Colonic mucosa (tissue), 4 donors: ENCODE measurements around the gene MAP7D2. TPM values are rescaled to one million over a fixed set of nuclear protein-coding genes. Genes with fewer than 3 reads are reported as not detected.

Experiments
- DNase-seq: peaks from one replicate; pipeline ENCODE4 v3.0.0-alpha.2; 2020
- H3K27ac ChIP-seq: fragments of 200-600 bp; one replicate; pipeline ENCODE4 v1.8.0; 2021
- H3K27me3 ChIP-seq: fragments of 200-600 bp; one replicate; pipeline ENCODE4 v1.8.0; 2021
- H3K36me3 ChIP-seq: fragments of 200-600 bp; one replicate; pipeline ENCODE4 v1.8.0; 2021
- H3K4me1 ChIP-seq: fragments of 200-600 bp; one replicate; pipeline ENCODE4 v1.8.0; 2021; ENCODE audit warnings: mild to moderate bottlenecking
- H3K4me3 ChIP-seq: fragments of 200-600 bp; one replicate; pipeline ENCODE4 v1.8.0; 2021
- H3K9ac ChIP-seq, 2 donors: one replicate each; pipeline ENCODE4 v1.7.0; 2013; ENCODE audit warnings: control low read depth in 2 of 2, low read depth in 2 of 2, low read length in 2 of 2
- H3K9me3 ChIP-seq: fragments of 200-600 bp; one replicate; pipeline ENCODE4 v1.8.0; 2021
- CTCF ChIP-seq: fragments of 200-600 bp; IDR thresholded peaks from one replicate; pipeline ENCODE4 v1.8.0; 2022; ENCODE audit warnings: antibody characterized with exemption, mild to moderate bottlenecking
- intact Hi-C: fragments of 100-400 bp; cut with DNase I; formaldehyde crosslinking; loops from one replicate; pipeline ENCODE4 v1.14.1; 2022
- total RNA-seq, 2 donors: library from RNA; stranded (reverse); fragmentation: NEBNext Ultra II Directional in 1 of 2; extraction: Animal tissue kit (Norgen Biotek cat#: 25700) in 1 of 2; gene quantifications; one replicate each; pipeline ENCODE4 v1.2.1, GENCODE V29; 2021
- donor health status: healthy.
- donor health status: DM: no; HTN: no; CAD: no.
- donor health status: DM: no; HTN: no; CAD: no.

The MAP7D2 gene
- total RNA-seq, 2 donors from 2014 or later, result 2.1 to 2.4 TPM

- Histone ChIP-seq H3K9ac (no peak overlapping the region), H3K4me3 (no peak overlapping the region), H3K27ac (no peak overlapping the region), H3K27me3 (no peaks in the 10 kb centered on the region), H3K9me3 (no peaks in the 10 kb centered on the region), H3K36me3 (no peaks in the 10 kb centered on the region), H3K4me1 (no peaks in the 10 kb centered on the region)
- no peak for DNase-seq
- intact Hi-C loops, result no loop called here
- TF ChIP-seq CTCF, result no peak
Measured at GRCh38 chrX:19972984-19973383, 143.7 kb downstream of the MAP7D2 start.

- intact Hi-C loops, result no loop called here
- Histone ChIP-seq H3K27me3 (no peaks in the 10 kb centered on the region), H3K27ac (no peak overlapping the region), H3K4me1 (no peaks in the 10 kb centered on the region), H3K36me3 (peaks cover 5% of the 10 kb centered on the region), H3K9me3 (no peaks in the 10 kb centered on the region), H3K4me3 (no peak overlapping the region), H3K9ac (no peak overlapping the region)
- TF ChIP-seq CTCF, result no peak
- DNase-seq, result no peak
Measured at GRCh38 chrX:19968276-19968675, 148.4 kb downstream of the MAP7D2 start.

GRCh38 chrX:19966056-19966455 lies 150.7 kb downstream of the MAP7D2 start:
- H3K27ac ChIP-seq, result no peak overlapping the region
- no peaks in the 10 kb centered on the region for H3K9me3 ChIP-seq
- H3K36me3 ChIP-seq, result peaks cover 5% of the 10 kb centered on the region
- H3K4me3 ChIP-seq, result no peak overlapping the region
- H3K9ac ChIP-seq, result no peak overlapping the region
- intact Hi-C loops, result no loop called here
- no peak for DNase-seq
- no peak for TF ChIP-seq CTCF
- H3K4me1 ChIP-seq, result no peaks in the 10 kb centered on the region
- H3K27me3 ChIP-seq, result no peaks in the 10 kb centered on the region

GRCh38 chrX:19964017-19964710 lies 152.5 kb downstream of the MAP7D2 start:
- intact Hi-C loops, result no loop called here
- Histone ChIP-seq H3K27me3 (no peaks in the 10 kb centered on the region), H3K4me3 (no peak overlapping the region), H3K9ac (no peak overlapping the region), H3K9me3 (no peaks in the 10 kb centered on the region), H3K27ac (no peak overlapping the region), H3K36me3 (peaks cover 5% of the 10 kb centered on the region), H3K4me1 (no peaks in the 10 kb centered on the region)
- TF ChIP-seq CTCF, result no peak
- DNase-seq, result no peak

- DNase-seq, result no peak
- H3K4me1 ChIP-seq, result no peaks in the 10 kb centered on the region
- peaks cover 5% of the 10 kb centered on the region for H3K36me3 ChIP-seq
- intact Hi-C loops, result no loop called here
- H3K9me3 ChIP-seq, result no peaks in the 10 kb centered on the region
- no peak for TF ChIP-seq CTCF
- H3K4me3 ChIP-seq, result no peak overlapping the region
- H3K27me3 ChIP-seq, result no peaks in the 10 kb centered on the region
- no peak overlapping the region for H3K9ac ChIP-seq
- no peak overlapping the region for H3K27ac ChIP-seq
Measured at GRCh38 chrX:19960913-19961312, 155.8 kb downstream of the MAP7D2 start.
